OCI-LY7 (cell line): ENCODE results near the gene SLX4.
"Not testable (repeated sequence)": the region's sequence is repeated elsewhere in the genome, so short reads cannot be mapped to it uniquely, and the experiment has no call there.

Experiments
- EZH2phosphoT487 ChIP-seq: fragments of 200-600 bp; sonication (generic); IDR thresholded peaks from 2 replicates; pipeline ENCODE4 v1.6.1; 2018; ENCODE audit warnings: low read depth, borderline replicate concordance, mild to moderate bottlenecking, mixed run types, antibody characterized with exemption, low read length, moderate library complexity, mixed read lengths
- TF ChIP-seq, protein P1 (sequence below): fragments of 200-600 bp; sonication (generic); conservative IDR thresholded peaks from 2 replicates; pipeline ENCODE4 v1.5.1; 2014; ENCODE audit warnings: mild to moderate bottlenecking, antibody characterized with exemption, low read length, moderate library complexity, mixed read lengths

GRCh38 chr16:3656160-3656490 is 44.7 kb upstream of the SLX4 start:
- TF ChIP-seq, protein P1, sequence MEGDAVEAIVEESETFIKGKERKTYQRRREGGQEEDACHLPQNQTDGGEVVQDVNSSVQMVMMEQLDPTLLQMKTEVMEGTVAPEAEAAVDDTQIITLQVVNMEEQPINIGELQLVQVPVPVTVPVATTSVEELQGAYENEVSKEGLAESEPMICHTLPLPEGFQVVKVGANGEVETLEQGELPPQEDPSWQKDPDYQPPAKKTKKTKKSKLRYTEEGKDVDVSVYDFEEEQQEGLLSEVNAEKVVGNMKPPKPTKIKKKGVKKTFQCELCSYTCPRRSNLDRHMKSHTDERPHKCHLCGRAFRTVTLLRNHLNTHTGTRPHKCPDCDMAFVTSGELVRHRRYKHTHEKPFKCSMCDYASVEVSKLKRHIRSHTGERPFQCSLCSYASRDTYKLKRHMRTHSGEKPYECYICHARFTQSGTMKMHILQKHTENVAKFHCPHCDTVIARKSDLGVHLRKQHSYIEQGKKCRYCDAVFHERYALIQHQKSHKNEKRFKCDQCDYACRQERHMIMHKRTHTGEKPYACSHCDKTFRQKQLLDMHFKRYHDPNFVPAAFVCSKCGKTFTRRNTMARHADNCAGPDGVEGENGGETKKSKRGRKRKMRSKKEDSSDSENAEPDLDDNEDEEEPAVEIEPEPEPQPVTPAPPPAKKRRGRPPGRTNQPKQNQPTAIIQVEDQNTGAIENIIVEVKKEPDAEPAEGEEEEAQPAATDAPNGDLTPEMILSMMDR = not testable (repeated sequence)
- not testable (repeated sequence) for TF ChIP-seq EZH2phosphoT487
